ENCODE data around the gene GRAMD1B.

DNA sequence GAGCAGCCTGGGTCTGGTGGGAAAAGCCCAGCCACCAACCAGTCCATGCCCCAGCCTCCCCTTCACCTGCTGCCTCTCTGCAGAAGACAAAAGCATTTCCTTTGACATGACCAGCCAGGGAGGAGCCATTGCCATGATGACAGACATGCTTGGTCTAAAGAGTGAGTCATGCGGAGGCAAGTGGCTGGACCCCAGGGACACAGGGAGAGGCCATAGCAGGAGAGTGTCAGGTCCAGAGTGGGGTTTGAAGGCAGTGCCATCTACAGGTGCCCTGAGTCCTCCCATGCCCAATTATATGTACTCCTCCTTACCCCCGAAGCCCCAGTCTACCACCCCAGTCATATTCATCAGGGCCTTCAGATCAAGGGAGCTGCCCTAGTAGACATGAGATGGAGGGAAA, 157.0 kb downstream of the GRAMD1B start:
- TF ChIP-seq, protein P1, sequence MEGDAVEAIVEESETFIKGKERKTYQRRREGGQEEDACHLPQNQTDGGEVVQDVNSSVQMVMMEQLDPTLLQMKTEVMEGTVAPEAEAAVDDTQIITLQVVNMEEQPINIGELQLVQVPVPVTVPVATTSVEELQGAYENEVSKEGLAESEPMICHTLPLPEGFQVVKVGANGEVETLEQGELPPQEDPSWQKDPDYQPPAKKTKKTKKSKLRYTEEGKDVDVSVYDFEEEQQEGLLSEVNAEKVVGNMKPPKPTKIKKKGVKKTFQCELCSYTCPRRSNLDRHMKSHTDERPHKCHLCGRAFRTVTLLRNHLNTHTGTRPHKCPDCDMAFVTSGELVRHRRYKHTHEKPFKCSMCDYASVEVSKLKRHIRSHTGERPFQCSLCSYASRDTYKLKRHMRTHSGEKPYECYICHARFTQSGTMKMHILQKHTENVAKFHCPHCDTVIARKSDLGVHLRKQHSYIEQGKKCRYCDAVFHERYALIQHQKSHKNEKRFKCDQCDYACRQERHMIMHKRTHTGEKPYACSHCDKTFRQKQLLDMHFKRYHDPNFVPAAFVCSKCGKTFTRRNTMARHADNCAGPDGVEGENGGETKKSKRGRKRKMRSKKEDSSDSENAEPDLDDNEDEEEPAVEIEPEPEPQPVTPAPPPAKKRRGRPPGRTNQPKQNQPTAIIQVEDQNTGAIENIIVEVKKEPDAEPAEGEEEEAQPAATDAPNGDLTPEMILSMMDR (IDR thresholded peaks at IDR 0.05) = no peak
- TF ChIP-seq POLR2A (IDR thresholded peaks at IDR 0.05) = no peak
